HepG2 (cell line): ENCODE data around the gene MAP3K8. TPM values are rescaled to one million over a fixed set of nuclear protein-coding genes. Genes with fewer than 3 reads are reported as not detected.

Experiments
- ATAC-seq: fragments of 200-7000 bp; cut with Tn5 transposase; 3 replicates; pipeline ENCODE4 v1.9.1; 2020; ENCODE audit warnings: mild to moderate bottlenecking, moderate library complexity
- BruUV-seq: library from RNA; stranded (reverse); fragments of 400-500 nt; replicated peaks from 2 replicates; lab custom pipeline; 2021; lab: Mats Ljungman, UMichigan
- CTCF ChIA-PET: fragments of 300-600 bp; formaldehyde crosslinking; extraction: SDS; loops from one replicate; lab custom pipeline; 2021; ENCODE audit warnings: low total read pairs, inconsistent platforms, low intra/inter-chr PET ratio; lab: Yijun Ruan, JAX
- POLR2A ChIA-PET: fragments of 350-600 bp; sonication (Branson Sonifier 250); formaldehyde crosslinking; loops from one replicate; lab custom pipeline; 2020; ENCODE audit warnings: antibody characterized with exemption, inconsistent platforms; lab: Yijun Ruan, JAX
- DNase-seq: peaks from one replicate; pipeline ENCODE4 v3.0.0-alpha.2; 2015; ENCODE audit warnings: low spot score
- FAIRE-seq: peaks from 3 replicates; lab custom pipeline; 2011; peaks lifted over from hg19 to GRCh38; lab: Jason Lieb, UNC
- H2AFZ ChIP-seq: one replicate; pipeline ENCODE4 v1.6.1; 2011; ENCODE audit warnings: low read length, inconsistent platforms
- H3K27ac ChIP-seq: fragments of 300-600 bp; 3 replicates; pipeline ENCODE4 v1.8.0; 2011; ENCODE audit warnings: mixed run types, mild to moderate bottlenecking, mixed read lengths, low read length, inconsistent platforms; ENCODE audit not compliant: insufficient read depth; ENCODE audit errors: extremely low read length
- H3K27me3 ChIP-seq, 2 experiments: fragments of 200-600 bp in 1 of 2; 2 replicates in 1 of 2; 3 replicates in 1 of 2; pipeline versions ENCODE4 v1.6.0 to v1.8.0; 2011; ENCODE audit warnings: low read length in 2 of 2, mild to moderate bottlenecking in 2 of 2, moderate library complexity in 2 of 2, inconsistent platforms in 1 of 2; ENCODE audit not compliant: insufficient read depth in 2 of 2, control insufficient read depth in 1 of 2
- H3K36me3 ChIP-seq, 2 experiments: fragments of 200-600 bp in 1 of 2; replicated peaks in 1 of 2; 2 replicates in 1 of 2; 3 replicates in 1 of 2; pipeline versions ENCODE4 v1.5.1 to v1.8.0; 2011; ENCODE audit warnings: low read length in 2 of 2, inconsistent platforms in 1 of 2; ENCODE audit not compliant: insufficient read depth in 2 of 2, control insufficient read depth in 1 of 2
- H3K4me1 ChIP-seq: 2 replicates; pipeline ENCODE4 v1.5.1; 2012; ENCODE audit warnings: low read length, inconsistent platforms; ENCODE audit not compliant: insufficient read depth
- H3K4me2 ChIP-seq: 2 replicates; pipeline ENCODE4 v1.6.0; 2011; ENCODE audit warnings: low read depth, low read length, inconsistent platforms
- H3K4me3 ChIP-seq, 3 experiments: fragments of 200-600 bp in 1 of 3; sonication (generic), shearing (Covaris generic) in 1 of 3; replicated peaks in 1 of 3; 2 replicates each; pipeline ENCODE4 v1.5.1; 2011 to 2016; ENCODE audit warnings: low read length in 3 of 3, inconsistent platforms in 2 of 3, low read depth in 2 of 3, mild to moderate bottlenecking in 2 of 3, control low read depth in 1 of 3, mixed read lengths in 1 of 3; ENCODE audit not compliant: insufficient read depth in 1 of 3
- H3K79me2 ChIP-seq: one replicate; pipeline ENCODE4 v1.6.1; 2011; ENCODE audit warnings: low read length, inconsistent platforms; ENCODE audit not compliant: insufficient read depth
- H3K9ac ChIP-seq: 2 replicates; pipeline ENCODE4 v1.6.0; 2011; ENCODE audit warnings: mild to moderate bottlenecking, low read depth, low read length, inconsistent platforms; ENCODE audit not compliant: insufficient read depth
- H3K9me3 ChIP-seq: 2 replicates; pipeline ENCODE4 v1.5.1; 2012; ENCODE audit warnings: mild to moderate bottlenecking, low read length
- H4K20me1 ChIP-seq: 2 replicates; pipeline ENCODE4 v1.6.0; 2011; ENCODE audit warnings: inconsistent platforms, mild to moderate bottlenecking, low read length, moderate library complexity; ENCODE audit not compliant: insufficient read depth
- ATRX ChIP-seq: sonication (generic); formaldehyde crosslinking; IDR thresholded peaks from 2 replicates; pipeline ENCODE4 v1.4.0; 2020; ENCODE audit warnings: missing genetic modification reagents, borderline replicate concordance
- GATAD2A ChIP-seq: IDR thresholded peaks from 2 replicates; pipeline ENCODE4 v1.6.1; 2016
- HCFC1 ChIP-seq: fragments of 150-350 bp; IDR thresholded peaks from 2 replicates; pipeline ENCODE4 v1.6.1; 2014; ENCODE audit warnings: low read depth, low read length
- JUNB ChIP-seq: sonication (generic); formaldehyde crosslinking; IDR thresholded peaks from 2 replicates; pipeline ENCODE4 v1.8.0; 2022; ENCODE audit warnings: missing genetic modification reagents, mild to moderate bottlenecking, borderline replicate concordance
- NBN ChIP-seq: fragments of 450-650 bp; conservative IDR thresholded peaks from 2 replicates; pipeline ENCODE4 v1.6.1; 2017
- NFATC3 ChIP-seq: sonication (generic); formaldehyde crosslinking; IDR thresholded peaks from 2 replicates; pipeline ENCODE4 v1.5.1; 2020; ENCODE audit warnings: mild to moderate bottlenecking, missing genetic modification reagents
- ZNF564 ChIP-seq: sonication (generic); formaldehyde crosslinking; IDR thresholded peaks from 2 replicates; pipeline ENCODE4 v1.8.1; 2023; ENCODE audit warnings: mild to moderate bottlenecking, missing genetic modification reagents
- ZNF7 ChIP-seq: IDR thresholded peaks from 2 replicates; pipeline ENCODE4 v1.6.1; 2016; ENCODE audit warnings: missing biosample characterization, missing genetic modification reagents
- ZNF75D ChIP-seq: sonication (generic); formaldehyde crosslinking; IDR thresholded peaks from 2 replicates; pipeline ENCODE4 v1.8.1; 2023; ENCODE audit warnings: missing genetic modification reagents, mild to moderate bottlenecking, borderline replicate concordance
- ZNF891 ChIP-seq: sonication (generic); formaldehyde crosslinking; IDR thresholded peaks from 2 replicates; pipeline ENCODE4 v1.5.0; 2020; ENCODE audit warnings: mild to moderate bottlenecking, missing genetic modification reagents
- in situ Hi-C: cut with HindIII; loops from 2 replicates; pipeline ENCODE4 v1.10.0; 2017; ENCODE audit warnings: low pct_unique_long_range_greater_than_20kb; ENCODE audit not compliant: extremely low pct_ligation_motif_present
- intact Hi-C: fragments of 100-400 bp; cut with micrococcal nuclease; formaldehyde crosslinking; loops from one replicate; pipeline ENCODE4 v1.10.0; 2022; ENCODE audit not compliant: unreplicated experiment
- polyA plus RNA-seq, 8 experiments: library from polyadenylated mRNA; depleted of rRNA in 3 of 8; stranded (reverse) in 7 of 8; unstranded in 1 of 8; fragments of >200 nt; fragmentation: Illumina TruSeq in 4 of 8; extraction: Trizol in 4 of 8; gene quantifications; 2 replicates each; pipeline versions ENCODE4 v1.2.1 to v1.2.3, GENCODE V29; 2011 to 2016; ENCODE audit warnings: low read depth in 4 of 8, missing spikeins in 1 of 8, mixed read lengths in 1 of 8; ENCODE audit not compliant: insufficient read depth in 1 of 8
- total RNA-seq, 5 experiments: library from RNA; depleted of rRNA; stranded (reverse); fragments of >200 nt; fragmentation: Illumina TruSeq; extraction: Trizol; gene quantifications; 2 replicates each; pipeline ENCODE4 v1.2.3, GENCODE V29; 2016; ENCODE audit warnings: low read depth in 1 of 5
- TF ChIP-seq, protein P1 (sequence below): sonication (generic); formaldehyde crosslinking; IDR thresholded peaks from 2 replicates; pipeline ENCODE4 v1.4.0; 2020; ENCODE audit warnings: missing genetic modification reagents, mild to moderate bottlenecking, borderline replicate concordance
- TF ChIP-seq, protein P2 (sequence below): sonication (generic); formaldehyde crosslinking; IDR thresholded peaks from 2 replicates; pipeline ENCODE4 v1.5.0; 2020; ENCODE audit warnings: missing genetic modification reagents

Gene MAP3K8
- total and polyA plus RNA-seq, 2 of the 13 experiments (the other 11 are each of a cell fraction or from before 2014, with no cell fraction given), result 19.3 to 37.9 TPM

DNA sequence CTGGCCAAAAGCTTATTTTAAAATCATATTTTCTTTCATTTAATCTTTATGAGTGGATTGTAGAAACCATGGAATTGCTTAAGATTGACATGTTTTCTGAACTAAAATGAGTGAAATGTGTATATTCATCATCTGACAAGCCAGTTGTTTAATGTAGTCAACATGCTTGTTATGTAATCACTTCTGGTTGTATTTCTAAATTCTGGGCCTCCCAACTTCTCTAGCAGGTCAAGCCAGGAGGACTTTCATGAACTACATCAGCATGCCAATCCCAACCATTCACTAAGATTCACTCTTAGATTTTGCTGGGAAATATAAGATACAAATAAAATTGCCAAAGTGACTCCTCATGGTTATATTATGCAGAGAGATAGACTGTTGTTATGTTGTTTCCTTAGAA is 21.1 kb upstream of the MAP3K8 start:
- no peak overlapping the region for H3K9ac ChIP-seq
- ATAC-seq, result no peak
- in situ Hi-C loops, result loop anchor here (10.0 kb wide), 1 partner anchor 122 kb away; no protein-coding TSS in a partner anchor
- ChIA-PET POLR2A (no interaction called here), CTCF (interaction anchor here (1.7 to 2.2 kb wide), 2 partner anchors 121 to 178 kb away, joined by 7 to 16 read pairs; no protein-coding TSS in a partner anchor)
- H3K4me3 ChIP-seq, result no peak overlapping the region
- peaks cover 19% of the 10 kb centered on the region for H3K4me1 ChIP-seq
- H3K79me2 ChIP-seq, result no peaks in the 10 kb centered on the region
- BruUV-seq, result no TSS peak
- H3K9me3 ChIP-seq, result no peaks in the 10 kb centered on the region
- no peak overlapping the region for H3K4me2 ChIP-seq
- no peak overlapping the region for H3K27ac ChIP-seq
- FAIRE-seq, result no peak
- TF ChIP-seq, protein P1, sequence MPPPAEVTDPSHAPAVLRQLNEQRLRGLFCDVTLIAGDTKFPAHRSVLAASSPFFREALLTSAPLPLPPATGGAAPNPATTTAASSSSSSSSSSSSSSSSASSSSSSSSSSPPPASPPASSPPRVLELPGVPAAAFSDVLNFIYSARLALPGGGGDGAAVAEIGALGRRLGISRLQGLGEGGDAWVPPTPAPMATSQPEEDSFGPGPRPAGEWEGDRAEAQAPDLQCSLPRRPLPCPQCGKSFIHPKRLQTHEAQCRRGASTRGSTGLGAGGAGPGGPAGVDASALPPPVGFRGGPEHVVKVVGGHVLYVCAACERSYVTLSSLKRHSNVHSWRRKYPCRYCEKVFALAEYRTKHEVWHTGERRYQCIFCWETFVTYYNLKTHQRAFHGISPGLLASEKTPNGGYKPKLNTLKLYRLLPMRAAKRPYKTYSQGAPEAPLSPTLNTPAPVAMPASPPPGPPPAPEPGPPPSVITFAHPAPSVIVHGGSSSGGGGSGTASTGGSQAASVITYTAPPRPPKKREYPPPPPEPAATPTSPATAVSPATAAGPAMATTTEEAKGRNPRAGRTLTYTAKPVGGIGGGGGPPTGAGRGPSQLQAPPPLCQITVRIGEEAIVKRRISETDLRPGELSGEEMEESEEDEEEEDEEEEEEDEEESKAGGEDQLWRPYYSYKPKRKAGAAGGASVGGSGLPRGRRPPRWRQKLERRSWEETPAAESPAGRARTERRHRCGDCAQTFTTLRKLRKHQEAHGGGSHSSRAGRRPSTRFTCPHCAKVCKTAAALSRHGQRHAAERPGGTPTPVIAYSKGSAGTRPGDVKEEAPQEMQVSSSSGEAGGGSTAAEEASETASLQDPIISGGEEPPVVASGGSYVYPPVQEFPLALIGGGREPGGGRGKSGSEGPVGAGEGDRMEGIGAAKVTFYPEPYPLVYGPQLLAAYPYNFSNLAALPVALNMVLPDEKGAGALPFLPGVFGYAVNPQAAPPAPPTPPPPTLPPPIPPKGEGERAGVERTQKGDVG, result no peak
- no peak for TF ChIP-seq GATAD2A (CRISPR knock-in tag)
- no peak for TF ChIP-seq NFATC3 (CRISPR knock-in tag)
- TF ChIP-seq ZNF7 (CRISPR knock-in tag), result no peak
- TF ChIP-seq, protein P2, sequence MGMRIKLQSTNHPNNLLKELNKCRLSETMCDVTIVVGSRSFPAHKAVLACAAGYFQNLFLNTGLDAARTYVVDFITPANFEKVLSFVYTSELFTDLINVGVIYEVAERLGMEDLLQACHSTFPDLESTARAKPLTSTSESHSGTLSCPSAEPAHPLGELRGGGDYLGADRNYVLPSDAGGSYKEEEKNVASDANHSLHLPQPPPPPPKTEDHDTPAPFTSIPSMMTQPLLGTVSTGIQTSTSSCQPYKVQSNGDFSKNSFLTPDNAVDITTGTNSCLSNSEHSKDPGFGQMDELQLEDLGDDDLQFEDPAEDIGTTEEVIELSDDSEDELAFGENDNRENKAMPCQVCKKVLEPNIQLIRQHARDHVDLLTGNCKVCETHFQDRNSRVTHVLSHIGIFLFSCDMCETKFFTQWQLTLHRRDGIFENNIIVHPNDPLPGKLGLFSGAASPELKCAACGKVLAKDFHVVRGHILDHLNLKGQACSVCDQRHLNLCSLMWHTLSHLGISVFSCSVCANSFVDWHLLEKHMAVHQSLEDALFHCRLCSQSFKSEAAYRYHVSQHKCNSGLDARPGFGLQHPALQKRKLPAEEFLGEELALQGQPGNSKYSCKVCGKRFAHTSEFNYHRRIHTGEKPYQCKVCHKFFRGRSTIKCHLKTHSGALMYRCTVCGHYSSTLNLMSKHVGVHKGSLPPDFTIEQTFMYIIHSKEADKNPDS (CRISPR knock-in tag), result no peak
- no peak for TF ChIP-seq ZNF891 (CRISPR knock-in tag)
- TF ChIP-seq JUNB (CRISPR knock-in tag), result no peak
- no peak for TF ChIP-seq NBN
- TF ChIP-seq ATRX (CRISPR knock-in tag), result no peak
- no peak for TF ChIP-seq ZNF75D (CRISPR knock-in tag)
- no peak for TF ChIP-seq HCFC1
- no peak for TF ChIP-seq ZNF564 (CRISPR knock-in tag)
- H4K20me1 ChIP-seq, result no peaks in the 10 kb centered on the region
- intact Hi-C loops, result no loop called here
- DNase-seq, result no peak
- H3K36me3 ChIP-seq, result no peaks in the 10 kb centered on the region
- no peak overlapping the region for H2AFZ ChIP-seq
- no peaks in the 10 kb centered on the region for H3K27me3 ChIP-seq
